K562 (cell line): ENCODE data around the gene DENND6B. TPM values are rescaled to one million over a fixed set of nuclear protein-coding genes. Genes with fewer than 3 reads are reported as not detected.

ENCODE experiments used
- ATAC-seq: fragments of 200-7000 bp; cut with Tn5 transposase; 3 replicates; pipeline ENCODE4 v1.9.1; 2020; ENCODE audit warnings: moderate library complexity
- BruUV-seq: library from RNA; stranded (reverse); fragments of 400-500 nt; replicated peaks from 2 replicates; lab custom pipeline; 2021; lab: Mats Ljungman, UMichigan
- CTCF ChIA-PET: fragments of 300-600 bp; formaldehyde crosslinking; extraction: SDS; loops from one replicate; lab custom pipeline; 2021; ENCODE audit warnings: low intra/inter-chr PET ratio; lab: Yijun Ruan, JAX
- POLR2A ChIA-PET: fragments of 300-600, 350-650 bp; sonication (Branson Sonifier 250); formaldehyde crosslinking; extraction: SDS; loops from one replicate; lab custom pipeline; 2021; ENCODE audit warnings: antibody characterized with exemption, inconsistent platforms; lab: Yijun Ruan, JAX
- DNase-seq, 4 experiments: peaks; one replicate each; pipeline versions ENCODE4 v3.0.0 to v3.0.0-alpha.2; 2011 to 2018; ENCODE audit warnings: low spot score in 3 of 4, mixed read lengths in 3 of 4; ENCODE audit errors: extremely low read depth in 1 of 4
- FAIRE-seq: peaks from 2 replicates; lab custom pipeline; 2011; peaks lifted over from hg19 to GRCh38; lab: Jason Lieb, UNC
- H2AFZ ChIP-seq: 2 replicates; pipeline ENCODE4 v1.6.0; 2011; ENCODE audit warnings: low read depth, low read length, control low read depth, inconsistent platforms
- H3K27ac ChIP-seq: fragments of 200-600 bp; 3 replicates; pipeline ENCODE4 v1.8.0; 2011; ENCODE audit warnings: low read depth, mild to moderate bottlenecking, control low read depth, inconsistent platforms, low read length, moderate library complexity, mixed read lengths; ENCODE audit errors: extremely low read depth
- H3K27me3 ChIP-seq, 2 experiments: fragments of 300-600 bp in 1 of 2; 2 replicates in 1 of 2; 3 replicates in 1 of 2; pipeline versions ENCODE4 v1.6.0 to v1.8.0; 2011; ENCODE audit warnings: inconsistent platforms in 2 of 2, low read length in 2 of 2, mild to moderate bottlenecking in 1 of 2, mixed read lengths in 1 of 2, moderate library complexity in 1 of 2; ENCODE audit not compliant: control insufficient read depth in 2 of 2, insufficient read depth in 2 of 2
- H3K36me3 ChIP-seq: fragments of 300-600 bp; 3 replicates; pipeline ENCODE4 v1.8.0; 2011; ENCODE audit warnings: mild to moderate bottlenecking, low read length, inconsistent platforms; ENCODE audit not compliant: control insufficient read depth, insufficient read depth
- H3K4me1 ChIP-seq, 2 experiments: fragments of 200-600 bp in 1 of 2; replicated peaks in 1 of 2; 2 replicates in 1 of 2; 3 replicates in 1 of 2; pipeline versions ENCODE4 v1.5.1 to v1.8.0; 2011; ENCODE audit warnings: inconsistent platforms in 2 of 2, low read length in 2 of 2, mild to moderate bottlenecking in 1 of 2, mixed read lengths in 1 of 2, moderate library complexity in 1 of 2; ENCODE audit not compliant: control insufficient read depth in 2 of 2, insufficient read depth in 2 of 2
- H3K4me2 ChIP-seq: 2 replicates; pipeline ENCODE4 v1.6.1; 2011; ENCODE audit warnings: low read length, control low read depth, inconsistent platforms, mixed read lengths; ENCODE audit not compliant: insufficient read depth
- H3K4me3 ChIP-seq: fragments of 200-600 bp; sonication (generic), shearing (Covaris generic); 2 replicates; pipeline ENCODE4 v1.5.1; 2016; ENCODE audit warnings: control low read depth, inconsistent platforms
- H3K79me2 ChIP-seq: fragments of 200-600 bp; 3 replicates; pipeline ENCODE4 v1.8.0; 2011; ENCODE audit warnings: low read length, inconsistent platforms; ENCODE audit not compliant: control insufficient read depth, insufficient read depth
- H3K9ac ChIP-seq, 2 experiments: 2 replicates each; pipeline versions ENCODE4 v1.6.0 to v1.6.1; 2011; ENCODE audit warnings: low read depth in 2 of 2, low read length in 2 of 2, control low read depth in 1 of 2, inconsistent platforms in 1 of 2, mild to moderate bottlenecking in 1 of 2, mixed read lengths in 1 of 2; ENCODE audit not compliant: insufficient read depth in 1 of 2
- H3K9me1 ChIP-seq: one replicate; pipeline ENCODE4 v1.6.0; 2011; ENCODE audit warnings: inconsistent platforms, mild to moderate bottlenecking, low read length, moderate library complexity; ENCODE audit not compliant: control insufficient read depth, insufficient read depth
- H3K9me3 ChIP-seq: replicated peaks from 2 replicates; pipeline ENCODE4 v1.5.1; 2011; ENCODE audit warnings: low read depth, low read length, inconsistent platforms; ENCODE audit not compliant: control insufficient read depth, insufficient read depth
- H4K20me1 ChIP-seq: replicated peaks from 2 replicates; pipeline ENCODE4 v1.6.1; 2011; ENCODE audit warnings: low read length, inconsistent platforms, mixed read lengths; ENCODE audit not compliant: control insufficient read depth, insufficient read depth
- ETS2 ChIP-seq: IDR thresholded peaks from 2 replicates; pipeline ENCODE4 v1.6.1; 2016; ENCODE audit warnings: borderline replicate concordance, missing genetic modification characterization, mild to moderate bottlenecking, moderate library complexity, missing compliant biosample characterization; ENCODE audit not compliant: poor library complexity, severe bottlenecking
- FOS ChIP-seq: IDR thresholded peaks from 3 replicates; pipeline ENCODE4 v1.6.1; 2011; ENCODE audit not compliant: insufficient read length; ENCODE audit errors: extremely low read depth
- FOSL1 ChIP-seq: fragments of 200-800 bp; sonication (Bioruptor generic); conservative IDR thresholded peaks from 2 replicates; pipeline ENCODE4 v1.6.1; 2016; ENCODE audit warnings: missing genetic modification characterization, missing compliant biosample characterization
- HEY1 ChIP-seq: fragments of 250-450 bp; sonication (Bioruptor Pico); IDR thresholded peaks from 2 replicates; pipeline ENCODE4 v1.5.0; 2020; ENCODE audit warnings: mild to moderate bottlenecking, moderate library complexity, borderline replicate concordance
- HMGXB4 ChIP-seq: sonication (generic); formaldehyde crosslinking; IDR thresholded peaks from 2 replicates; pipeline ENCODE4 v1.8.1; 2023; ENCODE audit warnings: mild to moderate bottlenecking, missing genetic modification reagents
- MCM7 ChIP-seq, 2 experiments: fragments of 450-650 bp; IDR thresholded peaks; 2 replicates each; pipeline ENCODE4 v1.6.1; 2016 to 2018
- MEF2D ChIP-seq: conservative IDR thresholded peaks from 2 replicates; pipeline ENCODE4 v1.6.1; 2016; ENCODE audit warnings: low read depth, missing genetic modification characterization, missing compliant biosample characterization
- SMAD2 ChIP-seq: fragments of 150-350 bp; IDR thresholded peaks from 2 replicates; pipeline ENCODE4 v1.6.1; 2014; ENCODE audit warnings: low read depth, mild to moderate bottlenecking, low read length
- TAL1 ChIP-seq: fragments of 450-650 bp; IDR thresholded peaks from 2 replicates; pipeline ENCODE4 v1.6.1; 2016; ENCODE audit warnings: mild to moderate bottlenecking
- ZNF165 ChIP-seq: fragments of 250-450 bp; sonication (Bioruptor Pico); IDR thresholded peaks from 2 replicates; pipeline ENCODE4 v1.4.0; 2020; ENCODE audit warnings: borderline replicate concordance
- ZNF239 ChIP-seq: fragments of 250-450 bp; sonication (Bioruptor Pico); IDR thresholded peaks from 2 replicates; pipeline ENCODE4 v1.4.0; 2020; ENCODE audit warnings: mild to moderate bottlenecking
- ZNF324 ChIP-seq: fragments of 250-450 bp; sonication (Bioruptor Pico); IDR thresholded peaks from 2 replicates; pipeline ENCODE4 v1.4.0; 2020; ENCODE audit warnings: mild to moderate bottlenecking
- ZNF695 ChIP-seq: fragments of 450-650 bp; formaldehyde crosslinking; IDR thresholded peaks from 2 replicates; pipeline ENCODE4 v1.4.0; 2020; ENCODE audit warnings: mild to moderate bottlenecking, moderate library complexity
- WGBS: fragments of 100-300 bp; shearing (Covaris generic); methylation state at CpG from one replicate; pipeline ENCODE4 v1.1.6; 2016; ENCODE audit warnings: low coverage, mixed read lengths; ENCODE audit not compliant: insufficient coverage; ENCODE audit errors: missing lambda C conversion rate; 5-methylcytosine and 5-hydroxymethylcytosine counted together
- in situ Hi-C: fragments of 300-500 bp; cut with MboI; formaldehyde crosslinking; loops from 4 replicates; pipeline ENCODE4 v1.15.0; 2018; ENCODE audit warnings: inconsistent platforms, mixed read lengths
- intact Hi-C: fragments of 100-400 bp; cut with micrococcal nuclease; formaldehyde crosslinking; loops from 2 replicates; pipeline ENCODE4 v1.14.2; 2022
- polyA plus RNA-seq, 8 experiments: library from polyadenylated mRNA; depleted of rRNA in 4 of 8; stranded (reverse) in 5 of 8; unstranded in 3 of 8; fragments of >200 nt; fragmentation: Nextera tagmentation in 2 of 8; fragmentation: Illumina TruSeq in 1 of 8; extraction: Ambion mirVana in 2 of 8; extraction: Trizol in 1 of 8; gene quantifications; 2 replicates each; pipeline versions ENCODE4 v1.2.1 to v1.2.3, GENCODE V29; 2011 to 2014; ENCODE audit warnings: inconsistent platforms in 1 of 8, missing spikeins in 1 of 8
- total RNA-seq, 7 experiments: library from RNA; depleted of rRNA in 6 of 7; stranded (reverse); fragments of >200 nt in 6 of 7; fragmentation: Illumina TruSeq in 2 of 7; extraction: Trizol in 2 of 7; gene quantifications; 2 replicates each; pipeline versions ENCODE4 v1.2.1 to v1.2.3, GENCODE V29; 2011 to 2021; ENCODE audit warnings: low replicate concordance in 1 of 7

The DENND6B gene
- total and polyA plus RNA-seq, 9 of the 15 experiments (the other 6 are each of a cell fraction or from before 2014, with no cell fraction given): 0.07 to 3.7 (median 1.5) TPM

DNA sequence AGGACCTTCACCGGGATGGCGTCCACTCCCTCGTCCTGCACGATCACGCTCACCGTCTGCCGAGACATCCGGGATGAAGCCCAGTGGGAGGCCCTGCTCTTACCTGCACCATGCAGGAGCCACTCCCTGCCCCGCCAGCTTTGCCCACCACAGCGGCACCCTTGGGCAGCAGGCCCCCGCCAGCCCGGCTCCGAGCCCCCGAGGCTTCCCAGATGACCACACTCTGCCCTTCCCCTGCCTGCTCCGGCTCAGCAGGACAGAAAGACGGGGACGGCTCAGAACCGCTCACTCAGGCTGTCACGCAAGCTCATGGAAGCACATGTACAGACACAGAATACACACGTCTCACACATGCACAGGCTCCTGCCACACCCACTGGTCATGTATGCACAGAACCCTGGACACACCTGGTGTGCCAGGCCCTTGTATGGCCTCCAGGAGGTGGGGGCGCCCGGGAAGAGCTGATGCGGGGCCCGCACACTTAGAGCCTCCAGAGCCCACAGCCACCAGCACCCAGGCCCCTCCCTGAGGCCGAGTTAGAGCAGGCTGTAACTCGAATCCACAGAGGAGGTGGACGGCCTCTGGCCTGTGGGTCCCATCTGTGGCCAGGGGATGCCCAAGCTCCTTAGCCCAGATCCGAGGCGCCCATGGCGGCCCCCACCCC lies 47.7 kb downstream of the DENND6B start:
- BruUV-seq: no TSS peak
- CTCF ChIA-PET: no interaction called here

More for the DNA sequence above, 47.7 kb downstream of the DENND6B start:
- no peaks in the 10 kb centered on the region for H4K20me1 ChIP-seq
- no peak for ATAC-seq
- no peak for DNase-seq
- intact Hi-C loops: no loop called here
- H2AFZ ChIP-seq: no peak overlapping the region
- WGBS: 96% methylated on average over 18 of the region's 30 CpGs
- H3K27ac ChIP-seq: no peak overlapping the region
- no peak for TF ChIP-seq TAL1
- TF ChIP-seq SMAD2: no peak
- TF ChIP-seq MEF2D (tag): no peak
- no peak for TF ChIP-seq FOS
- TF ChIP-seq MCM7 (IDR thresholded peaks at IDR 0.05): no peak
- TF ChIP-seq ZNF695 (CRISPR knock-in tag): no peak
- no peak for TF ChIP-seq HEY1 (CRISPR knock-in tag)
- TF ChIP-seq ZNF165 (CRISPR knock-in tag): no peak
- TF ChIP-seq ETS2: no peak
- no peak for TF ChIP-seq FOSL1 (tag)
- no peak for TF ChIP-seq ZNF239
- no peak for TF ChIP-seq HMGXB4 (CRISPR knock-in tag)
- TF ChIP-seq ZNF324 (CRISPR knock-in tag): no peak
- H3K27me3 ChIP-seq: no peaks in the 10 kb centered on the region
- H3K9ac ChIP-seq: no peak overlapping the region
- POLR2A ChIA-PET: interaction anchor here (0.6 kb wide), 1 partner anchor 27 kb away, joined by 3 read pairs; no protein-coding TSS in a partner anchor
- no peaks in the 10 kb centered on the region for H3K9me1 ChIP-seq
- no peak for FAIRE-seq
- H3K4me1 ChIP-seq: peaks cover 0 to 22% of the 10 kb centered on the region in 2 experiments; a peak in 3 of 5 replicates
- H3K4me2 ChIP-seq: no peak overlapping the region
- H3K4me3 ChIP-seq: no peak overlapping the region
- in situ Hi-C loops: no loop called here
- H3K36me3 ChIP-seq: peaks cover 51% of the 10 kb centered on the region; the same call in 1 of the 3 replicates
- no peaks in the 10 kb centered on the region for H3K79me2 ChIP-seq
- H3K9me3 ChIP-seq: no peaks in the 10 kb centered on the region
